Cardiac atrium fibroblast (primary cell): ENCODE measurements around the gene PRR20G. TPM values are rescaled to one million over a fixed set of nuclear protein-coding genes. Genes with fewer than 3 reads are reported as not detected.

Experiments
- total RNA-seq: library from RNA; depleted of rRNA; stranded (reverse); fragments of >200 nt; gene quantifications from 2 replicates; pipeline ENCODE4 v1.2.3, GENCODE V29; 2015

The PRR20G gene
- total RNA-seq: not detected in 2 replicates

DNA sequence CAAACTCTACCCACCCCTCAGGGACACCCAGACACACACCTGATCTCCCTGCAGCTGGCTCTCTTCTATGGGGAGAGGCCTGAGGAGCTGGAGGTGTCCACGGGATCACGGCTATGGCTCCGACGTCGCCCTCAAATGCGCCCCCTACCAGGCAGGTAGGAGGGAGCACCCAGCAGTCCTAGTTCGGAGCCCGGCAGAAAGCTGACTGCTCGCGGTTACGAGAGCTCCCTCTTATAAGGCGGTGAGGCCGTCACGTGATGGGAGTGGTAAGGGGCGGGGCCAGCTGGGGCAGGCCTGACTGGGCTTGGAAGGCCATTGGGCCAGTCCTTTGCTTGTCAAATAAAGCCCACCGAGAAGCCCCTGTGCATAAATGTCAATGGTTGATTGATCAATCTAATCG is at the start of gene PRR20G:
TSS of gene PRR20G (minus strand) at position 207 of the 400 bp plus-strand sequence. CDS start 681 bp downstream, outside the sequence.

Other genes with a start within 250 kb of the PRR20G start
- not detected in 2 replicates for gene PRR23E, start 94.9 kb downstream of the PRR20G start, total RNA-seq